IPS-15b (cell line): ENCODE data around the gene TPP1.

Source experiments
- H3K27me3 ChIP-seq: one replicate; pipeline ENCODE4 v1.6.1; 2013; ENCODE audit warnings: low read length; ENCODE audit not compliant: control insufficient read depth, insufficient read depth
- H3K36me3 ChIP-seq: one replicate; pipeline ENCODE4 v1.6.1; 2013; ENCODE audit warnings: low read length; ENCODE audit not compliant: control insufficient read depth, insufficient read depth
- H3K4me1 ChIP-seq: one replicate; pipeline ENCODE4 v1.6.1; 2013; ENCODE audit warnings: mild to moderate bottlenecking, low read length; ENCODE audit not compliant: control insufficient read depth, insufficient read depth
- H3K4me3 ChIP-seq: one replicate; pipeline ENCODE4 v1.5.1; 2013; ENCODE audit warnings: low read depth, low read length
- H3K9ac ChIP-seq: one replicate; pipeline ENCODE4 v1.6.1; 2013; ENCODE audit warnings: low read depth, mild to moderate bottlenecking, low read length
- H3K9me3 ChIP-seq: one replicate; pipeline ENCODE4 v1.6.1; 2013; ENCODE audit warnings: mild to moderate bottlenecking, low read length; ENCODE audit not compliant: control insufficient read depth, insufficient read depth

The TPP1 gene

DNA sequence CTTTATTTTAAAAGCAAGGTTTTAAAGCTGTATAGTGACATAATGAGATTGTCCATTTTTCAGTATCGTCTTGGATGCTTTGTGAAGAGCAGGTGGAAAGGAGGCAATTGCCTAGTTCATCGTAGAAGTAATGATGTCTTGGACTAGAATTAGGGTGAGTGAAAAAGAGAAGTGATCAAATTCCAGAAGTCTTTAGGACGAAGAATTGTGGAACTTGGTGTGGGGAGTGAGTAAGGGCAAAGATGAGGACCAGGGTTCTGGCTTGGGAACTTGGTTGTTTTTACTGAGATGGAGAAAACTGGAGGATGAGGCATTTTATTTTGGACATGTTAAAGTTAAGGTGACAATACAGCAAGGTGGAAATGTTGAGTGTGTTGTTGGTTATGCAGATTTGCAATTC lies 14.4 kb downstream of the TPP1 start:
- H3K4me3 ChIP-seq, result peak overlapping the region; percentile 98
- peaks cover 14% of the 10 kb centered on the region for H3K4me1 ChIP-seq
- H3K27me3 ChIP-seq, result no peaks in the 10 kb centered on the region
- no peaks in the 10 kb centered on the region for H3K9me3 ChIP-seq
- H3K9ac ChIP-seq, result peak overlapping the region; percentile 85
- peaks cover 32% of the 10 kb centered on the region for H3K36me3 ChIP-seq

DNA sequence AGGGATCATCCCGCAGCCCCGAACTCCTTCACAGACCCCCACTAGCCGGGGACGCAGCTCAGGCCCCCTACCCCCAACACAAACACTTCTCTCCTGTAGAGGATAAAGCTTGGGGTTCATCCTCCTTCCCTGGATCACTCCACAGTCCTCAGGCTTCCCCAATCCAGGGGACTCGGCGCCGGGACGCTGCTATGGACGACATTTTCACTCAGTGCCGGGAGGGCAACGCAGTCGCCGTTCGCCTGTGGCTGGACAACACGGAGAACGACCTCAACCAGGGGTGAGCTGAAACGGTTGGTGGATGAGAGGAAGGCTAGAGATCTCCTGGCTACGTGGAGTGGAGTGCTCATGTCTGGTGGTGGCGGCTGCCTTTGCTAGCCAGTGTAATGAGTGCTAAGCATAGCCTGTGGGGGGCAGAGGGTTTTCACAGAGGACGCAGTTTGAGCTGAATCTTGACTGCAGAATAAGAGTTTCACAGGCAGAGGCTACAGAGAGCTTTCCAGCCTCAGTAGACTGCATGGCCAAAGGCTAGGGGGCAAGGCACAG lies 15.1 kb downstream of the TPP1 start:
- Histone ChIP-seq H3K9ac (peak overlapping the region; percentile 85), H3K4me3 (peak overlapping the region; percentile 98), H3K36me3 (peaks cover 30% of the 10 kb centered on the region), H3K27me3 (no peaks in the 10 kb centered on the region), H3K9me3 (no peaks in the 10 kb centered on the region), H3K4me1 (peaks cover 14% of the 10 kb centered on the region)

DNA sequence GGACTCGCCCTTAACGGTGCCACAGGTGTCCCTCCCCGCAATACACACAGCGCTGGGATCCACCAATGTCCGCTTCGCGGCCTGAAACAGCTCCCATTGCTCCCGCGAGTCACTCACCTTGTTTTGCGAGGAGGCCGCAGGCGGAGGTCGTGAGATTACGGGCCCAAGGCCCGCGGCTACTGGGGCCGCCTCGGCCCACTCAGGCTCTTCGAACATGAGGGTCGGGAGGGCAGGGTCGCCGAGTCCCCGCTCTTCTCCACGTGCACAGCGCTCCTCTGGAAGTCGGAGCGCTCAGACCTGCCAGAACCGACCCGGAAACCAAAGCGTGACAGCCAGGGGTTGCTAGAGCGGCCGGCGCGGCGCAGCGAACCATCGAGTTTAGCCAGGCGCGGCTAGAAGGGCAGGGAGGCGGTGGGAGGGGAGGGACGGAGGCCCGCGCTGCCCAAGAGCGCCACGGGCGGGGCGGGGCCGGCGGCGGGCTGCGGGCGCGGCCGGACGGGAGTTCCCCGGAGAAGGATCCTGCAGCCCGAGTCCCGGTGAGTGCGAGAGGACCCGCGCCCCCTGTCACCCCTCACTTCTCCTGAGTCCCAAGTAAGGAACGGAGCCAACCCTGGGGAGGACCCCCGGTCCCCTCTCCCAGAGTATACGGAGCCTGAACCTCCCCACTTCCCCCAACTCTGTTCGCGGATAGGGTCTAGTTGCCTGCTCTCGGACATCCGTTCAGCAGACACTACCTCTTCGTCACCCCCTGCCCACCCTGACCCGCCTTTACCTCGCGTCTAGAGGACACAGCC lies 15.7 kb downstream of the TPP1 start, which contains the start of the genes ILK and RRP8:
ILK (plus strand) TSS at position 488 of the 794 bp plus-strand sequence. CDS start 498 bp downstream, outside the sequence.
RRP8 (minus strand) TSS at position 330 of the 794 bp plus-strand sequence; CDS start at position 216, 114 bp downstream.
- Histone ChIP-seq H3K4me1 (peaks cover 14% of the 10 kb centered on the region), H3K4me3 (peak within 1 kb of the TSS; percentile 98), H3K9me3 (no peaks in the 10 kb centered on the region), H3K27me3 (no peaks in the 10 kb centered on the region), H3K36me3 (peaks cover 27% of the 10 kb centered on the region), H3K9ac (peak within 1 kb of the TSS; percentile 85)

DNA sequence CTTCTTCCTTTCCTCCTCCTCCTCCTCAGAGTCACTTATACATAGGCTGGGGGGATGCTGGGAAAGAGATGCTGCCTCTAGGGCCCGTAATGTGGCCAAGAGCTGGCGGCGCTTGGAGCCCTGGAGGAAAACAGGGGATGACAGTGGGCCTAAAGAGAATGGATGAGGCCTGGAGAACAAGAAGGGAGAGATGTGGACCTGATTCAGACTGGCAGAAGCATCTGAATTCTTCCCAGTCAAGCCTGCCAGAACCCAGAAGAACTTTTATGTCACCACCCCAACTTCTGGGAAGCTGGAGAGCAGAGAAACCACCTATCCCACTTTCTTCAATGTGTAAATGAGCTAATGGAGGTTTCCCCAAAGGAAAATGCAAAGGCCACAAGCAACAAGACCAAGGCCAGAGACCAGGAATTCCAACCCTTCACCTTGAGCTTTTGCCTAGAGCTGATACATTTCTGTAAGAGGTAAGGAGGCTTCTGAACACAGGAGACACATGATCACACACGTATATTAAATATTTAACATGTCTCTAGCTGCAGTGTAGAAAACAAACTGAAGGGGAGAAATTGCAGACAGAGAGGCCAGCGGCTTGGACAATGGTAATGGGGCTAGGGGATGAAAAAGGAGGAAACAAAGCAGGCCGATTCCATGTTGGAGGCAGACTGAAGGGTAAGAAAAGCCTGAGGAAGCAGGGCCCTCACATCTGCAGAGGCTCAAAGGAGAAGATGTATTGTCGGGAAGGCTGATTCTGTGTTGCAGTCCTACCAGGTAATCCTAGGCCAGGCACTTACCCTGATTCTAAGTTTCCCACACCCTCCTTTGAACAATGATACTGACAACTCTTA lies 16.9 kb downstream of the TPP1 start:
- Histone ChIP-seq H3K4me3 (peak overlapping the region; percentile 98), H3K9ac (no peak overlapping the region), H3K9me3 (no peaks in the 10 kb centered on the region), H3K4me1 (peaks cover 11% of the 10 kb centered on the region), H3K27me3 (no peaks in the 10 kb centered on the region), H3K36me3 (peaks cover 19% of the 10 kb centered on the region)

DNA sequence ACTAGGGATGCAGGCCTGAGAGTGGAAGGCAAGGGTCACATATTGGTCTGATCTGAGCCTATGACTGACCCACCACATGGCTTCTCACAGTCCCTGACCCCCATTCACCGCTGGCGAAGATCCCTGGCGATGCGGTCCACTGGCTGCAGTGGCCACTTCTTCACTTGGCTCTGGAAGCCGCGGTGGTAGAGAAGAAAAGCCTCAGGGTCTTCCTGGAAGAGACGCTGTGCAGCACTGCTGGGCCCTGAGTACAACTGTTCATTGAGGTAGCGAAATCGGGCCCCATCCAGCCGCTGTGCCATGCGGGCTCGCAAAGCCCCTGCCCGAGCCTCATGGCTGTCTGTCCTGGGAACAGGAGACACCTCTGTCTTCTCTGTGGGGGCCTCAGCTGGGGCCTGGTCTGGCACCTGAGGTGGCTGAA lies 18.2 kb downstream of the TPP1 start:
- Histone ChIP-seq H3K36me3 (peaks cover 19% of the 10 kb centered on the region), H3K9ac (no peak overlapping the region), H3K4me1 (peaks cover 4% of the 10 kb centered on the region), H3K4me3 (no peak overlapping the region), H3K27me3 (no peaks in the 10 kb centered on the region), H3K9me3 (no peaks in the 10 kb centered on the region)

DNA sequence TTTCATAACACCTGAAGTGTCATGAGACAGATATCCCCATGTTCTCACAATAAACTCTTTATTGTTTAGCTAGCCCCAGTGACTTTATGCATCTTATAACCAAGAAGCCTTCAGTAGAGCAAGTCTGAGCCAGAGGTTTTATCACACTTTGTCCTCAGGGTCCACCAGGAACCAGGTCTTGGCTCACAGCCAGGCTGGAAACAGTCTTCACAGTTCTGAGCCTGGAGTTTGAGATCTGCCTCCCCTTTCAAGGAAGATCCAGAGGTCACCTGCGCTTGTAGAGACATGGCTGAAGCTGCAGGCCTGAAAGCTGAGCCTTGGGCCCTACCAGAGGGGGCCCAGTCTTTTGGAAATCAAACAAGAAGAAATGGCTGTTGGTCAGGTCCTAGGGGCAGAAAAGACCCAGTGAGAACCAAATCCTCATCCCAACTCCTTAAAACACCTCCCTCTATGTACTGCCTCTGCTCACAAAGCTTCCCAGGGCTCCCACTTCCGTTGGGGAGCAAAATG lies 19.3 kb downstream of the TPP1 start:
- Histone ChIP-seq H3K4me1 (peaks cover 3% of the 10 kb centered on the region), H3K36me3 (peaks cover 19% of the 10 kb centered on the region), H3K4me3 (no peak overlapping the region), H3K27me3 (no peaks in the 10 kb centered on the region), H3K9ac (no peak overlapping the region), H3K9me3 (no peaks in the 10 kb centered on the region)

DNA sequence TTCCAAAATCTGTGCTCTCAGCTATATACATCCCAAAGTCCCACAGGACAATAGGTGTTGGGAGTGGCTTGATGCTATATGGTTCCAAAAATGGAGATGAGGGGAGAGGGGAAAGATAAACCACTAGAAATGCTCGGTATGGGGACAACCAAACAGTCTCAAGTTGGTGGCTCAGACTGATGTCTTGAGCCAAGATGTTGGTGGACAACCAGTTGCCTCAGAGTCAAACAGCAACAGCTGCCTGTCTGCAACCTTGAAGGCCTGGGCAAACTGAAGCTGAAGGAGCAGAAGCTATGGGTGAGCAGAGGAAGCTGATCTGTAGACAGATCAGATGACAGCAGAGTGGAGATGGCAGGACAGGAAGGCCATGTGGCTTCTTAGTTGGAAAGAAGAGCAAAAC lies 19.8 kb downstream of the TPP1 start:
- Histone ChIP-seq H3K27me3 (no peaks in the 10 kb centered on the region), H3K4me3 (no peak overlapping the region), H3K4me1 (no peaks in the 10 kb centered on the region), H3K36me3 (peaks cover 19% of the 10 kb centered on the region), H3K9me3 (no peaks in the 10 kb centered on the region), H3K9ac (no peak overlapping the region)

DNA sequence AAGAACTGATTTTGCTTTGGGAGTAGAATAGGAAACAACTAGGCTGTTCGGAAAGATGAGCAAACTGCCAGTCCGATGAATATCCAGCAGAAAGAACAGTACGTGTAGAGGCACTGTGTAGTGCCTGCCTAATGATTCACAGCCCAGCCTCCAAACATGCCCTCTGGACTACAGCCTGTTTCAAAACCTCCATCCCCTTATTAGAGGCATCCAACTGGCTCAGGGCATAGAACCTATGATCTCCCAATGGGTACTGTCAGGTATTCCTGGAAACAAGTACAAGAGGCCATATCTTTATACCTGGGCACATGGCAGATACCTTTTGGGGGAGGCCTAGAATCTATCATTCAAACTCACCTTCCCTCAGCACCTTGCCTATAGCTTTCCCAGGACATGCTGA lies 20.7 kb downstream of the TPP1 start:
- H3K27me3 ChIP-seq, result no peaks in the 10 kb centered on the region
- no peaks in the 10 kb centered on the region for H3K9me3 ChIP-seq
- no peak overlapping the region for H3K9ac ChIP-seq
- H3K4me1 ChIP-seq, result no peaks in the 10 kb centered on the region
- peaks cover 19% of the 10 kb centered on the region for H3K36me3 ChIP-seq
- no peak overlapping the region for H3K4me3 ChIP-seq

DNA sequence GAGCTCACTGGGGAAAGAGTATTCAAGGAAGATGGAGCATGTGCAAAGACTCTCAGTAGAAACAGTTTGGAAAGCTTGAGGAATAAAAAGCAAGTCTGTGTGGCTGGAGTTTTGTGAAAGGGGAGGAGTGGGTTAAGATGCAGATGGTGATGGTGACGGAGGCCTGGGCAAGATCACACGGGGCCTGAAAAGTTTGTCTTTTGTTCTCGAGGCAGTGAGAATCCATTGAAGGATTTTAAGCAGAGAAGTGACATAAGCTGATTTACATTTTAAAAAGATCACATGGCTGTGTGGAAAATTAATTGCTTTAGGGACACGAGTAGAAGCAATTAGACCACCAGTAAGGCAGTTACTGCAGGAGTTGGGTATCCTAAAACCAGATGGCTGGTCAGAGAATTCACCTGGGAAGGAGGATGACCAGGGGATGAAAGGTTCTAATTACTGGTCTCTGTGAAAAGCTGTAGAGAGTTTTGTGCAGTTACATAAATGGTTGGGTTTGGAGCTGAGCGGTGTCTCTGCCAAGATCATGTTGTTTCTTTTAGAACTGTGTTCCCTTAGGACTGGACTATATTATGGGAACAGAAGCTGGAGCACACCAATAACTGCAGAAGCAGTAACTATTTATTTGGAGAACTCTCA lies 22.9 kb downstream of the TPP1 start:
- no peaks in the 10 kb centered on the region for H3K9me3 ChIP-seq
- no peak overlapping the region for H3K4me3 ChIP-seq
- no peaks in the 10 kb centered on the region for H3K27me3 ChIP-seq
- peaks cover 19% of the 10 kb centered on the region for H3K36me3 ChIP-seq
- H3K9ac ChIP-seq, result no peak overlapping the region
- no peaks in the 10 kb centered on the region for H3K4me1 ChIP-seq

DNA sequence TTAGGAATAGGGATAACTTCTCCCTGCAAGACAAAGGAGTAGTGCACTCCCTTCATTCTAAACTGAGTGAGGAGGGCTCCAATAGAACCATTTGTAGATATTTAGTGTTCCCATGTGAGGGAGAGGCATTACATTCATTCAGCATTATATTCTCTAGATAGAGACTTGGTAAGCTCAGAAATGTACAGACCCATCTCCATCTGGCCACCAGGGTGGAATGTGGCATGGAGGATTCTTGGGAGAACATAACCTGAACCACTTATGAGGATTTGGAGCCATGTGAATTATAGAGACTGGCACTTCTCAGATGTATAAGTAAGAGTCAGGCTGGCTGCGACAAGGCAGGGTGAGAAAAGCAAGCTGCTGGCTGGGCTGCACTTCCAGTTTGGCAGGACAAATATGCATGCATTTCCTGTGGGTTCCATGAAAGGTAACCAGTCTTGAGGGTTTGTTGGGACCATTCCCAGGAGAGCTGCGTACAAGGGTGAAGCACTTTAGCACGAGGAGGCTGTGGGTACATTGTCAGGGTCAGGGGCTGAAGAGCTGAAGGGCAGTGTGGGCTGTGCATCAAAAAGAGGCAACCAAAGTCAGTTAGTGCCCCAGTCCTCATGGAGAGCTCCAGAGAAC lies 25.0 kb downstream of the TPP1 start:
- Histone ChIP-seq H3K27me3 (no peaks in the 10 kb centered on the region), H3K9ac (no peak overlapping the region), H3K9me3 (no peaks in the 10 kb centered on the region), H3K4me1 (no peaks in the 10 kb centered on the region), H3K4me3 (no peak overlapping the region), H3K36me3 (no peaks in the 10 kb centered on the region)

DNA sequence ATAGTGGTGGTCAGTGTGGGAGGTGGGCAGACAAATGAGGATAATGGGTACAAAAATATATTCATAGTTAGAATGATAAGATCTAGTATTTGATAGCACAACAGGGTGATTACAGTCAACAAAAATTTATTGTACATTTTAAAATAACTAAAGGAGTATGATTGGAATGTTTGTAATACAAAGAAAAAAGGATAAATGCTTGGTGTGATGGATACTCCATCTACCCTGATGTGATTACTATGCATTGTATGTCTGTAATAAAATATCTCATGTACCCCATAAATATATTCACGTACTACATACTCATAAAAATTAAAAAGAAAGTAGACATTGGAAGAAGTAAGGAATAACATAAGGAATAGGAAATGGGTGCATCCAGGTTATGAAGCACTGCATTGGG lies 31.2 kb downstream of the TPP1 start:
- no peak overlapping the region for H3K9ac ChIP-seq
- H3K27me3 ChIP-seq, result no peaks in the 10 kb centered on the region
- H3K4me1 ChIP-seq, result no peaks in the 10 kb centered on the region
- H3K36me3 ChIP-seq, result no peaks in the 10 kb centered on the region
- no peak overlapping the region for H3K4me3 ChIP-seq
- no peaks in the 10 kb centered on the region for H3K9me3 ChIP-seq
